GM12865 (cell line): ENCODE results near the gene SBF1.
"Not testable (repeated sequence)": the region's sequence is repeated elsewhere in the genome, so short reads cannot be mapped to it uniquely, and the experiment has no call there.

ENCODE experiments used
- DNase-seq: peaks from one replicate; pipeline ENCODE4 v3.0.0; 2010; ENCODE audit warnings: low read depth
- H3K4me3 ChIP-seq: 2 replicates; pipeline ENCODE4 v1.5.1; 2011; ENCODE audit warnings: mild to moderate bottlenecking, low read depth, low read length, control low read depth
- CTCF ChIP-seq: IDR thresholded peaks from 2 replicates; pipeline ENCODE4 v1.5.1; 2011; ENCODE audit warnings: low read length, control low read depth, low read depth, inconsistent platforms; ENCODE audit not compliant: insufficient read depth; ENCODE audit errors: missing control alignments

The SBF1 gene

GRCh38 chr22:50521710-50522109, 46.9 kb upstream of the SBF1 start:
- DNase-seq: no peak
- H3K4me3 ChIP-seq: no peak overlapping the region
- no peak for TF ChIP-seq CTCF

GRCh38 chr22:50520826-50521453, 46.1 kb upstream of the SBF1 start:
- no peak for TF ChIP-seq CTCF
- no peak overlapping the region for H3K4me3 ChIP-seq
- no peak for DNase-seq

GRCh38 chr22:50520184-50520583, 45.3 kb upstream of the SBF1 start:
- H3K4me3 ChIP-seq, DNase-seq: not testable (repeated sequence)

- no peak for DNase-seq
- no peak overlapping the region for H3K4me3 ChIP-seq
- no peak for TF ChIP-seq CTCF
Measured at GRCh38 chr22:50519151-50519550, 44.3 kb upstream of the SBF1 start.

- no peak for DNase-seq
- TF ChIP-seq CTCF: no peak
- no peak overlapping the region for H3K4me3 ChIP-seq
Measured at GRCh38 chr22:50518606-50519005, 43.8 kb upstream of the SBF1 start.

GRCh38 chr22:50517495-50518260, 42.8 kb upstream of the SBF1 start:
- DNase-seq: no peak
- no peak for TF ChIP-seq CTCF
- H3K4me3 ChIP-seq: no peak overlapping the region

GRCh38 chr22:50516891-50517290, 42.1 kb upstream of the SBF1 start:
- DNase-seq: no peak
- no peak for TF ChIP-seq CTCF
- H3K4me3 ChIP-seq: no peak overlapping the region
